WERI-Rb-1 (cell line): ENCODE measurements around the gene TMEM92.
"Not testable (repeated sequence)": the region's sequence is repeated elsewhere in the genome, so short reads cannot be mapped to it uniquely, and the experiment has no call there.

Experiments used
- DNase-seq: peaks from one replicate; pipeline ENCODE4 v3.0.0-alpha.2; 2020
- H3K27ac ChIP-seq: fragments of 250-450 bp; sonication (Bioruptor Pico); 2 replicates; pipeline ENCODE4 v1.5.1; 2020; ENCODE audit warnings: mild to moderate bottlenecking, moderate library complexity
- H3K27me3 ChIP-seq: fragments of 250-450 bp; sonication (Bioruptor Pico); 2 replicates; pipeline ENCODE4 v1.5.1; 2021; ENCODE audit warnings: mild to moderate bottlenecking, low read depth, moderate library complexity; ENCODE audit not compliant: insufficient read depth, severe bottlenecking
- H3K36me3 ChIP-seq: fragments of 250-450 bp; sonication (Bioruptor Pico); 2 replicates; pipeline ENCODE4 v1.5.1; 2020; ENCODE audit warnings: mild to moderate bottlenecking, moderate library complexity
- H3K4me3 ChIP-seq: 2 replicates; pipeline ENCODE4 v1.5.1; 2011; ENCODE audit warnings: low read depth, mild to moderate bottlenecking, control low read depth, low read length
- H3K9me3 ChIP-seq: fragments of 250-450 bp; sonication (Bioruptor Pico); 2 replicates; pipeline ENCODE4 v1.5.1; 2021; ENCODE audit warnings: mild to moderate bottlenecking, moderate library complexity; ENCODE audit not compliant: severe bottlenecking
- TF ChIP-seq, protein P1 (sequence below): IDR thresholded peaks from 2 replicates; pipeline ENCODE4 v1.5.1; 2011; ENCODE audit warnings: low read depth, mild to moderate bottlenecking, control low read depth, inconsistent platforms, low read length

Gene TMEM92

DNA sequence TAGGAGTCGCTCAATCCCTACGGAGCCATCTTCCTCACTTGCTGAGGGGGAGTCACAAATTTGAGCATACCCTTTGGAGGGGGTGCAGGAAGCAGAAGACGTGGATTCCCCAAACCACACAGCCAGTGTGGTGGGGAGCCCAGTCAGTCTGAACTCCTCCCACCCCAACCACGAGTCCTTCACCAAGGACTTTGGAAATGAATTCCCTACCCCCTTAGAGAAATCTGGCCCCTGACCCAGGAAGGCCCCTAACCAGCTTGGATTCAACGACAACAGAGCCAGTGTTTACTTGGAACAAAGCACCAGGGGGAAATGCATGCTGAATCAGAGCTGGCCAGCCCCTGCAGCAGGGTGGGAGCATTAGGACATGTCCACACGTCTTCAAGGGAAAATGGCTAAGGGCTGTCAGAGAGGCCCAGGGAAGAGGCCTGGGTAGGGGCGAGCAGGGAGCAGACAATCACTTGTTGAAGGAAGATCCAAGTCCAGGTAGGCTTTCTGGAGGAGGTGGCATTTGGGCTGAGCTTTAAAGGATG is 5.5 kb upstream of the TMEM92 start:
- Histone ChIP-seq H3K9me3 (no peaks in the 10 kb centered on the region), H3K4me3 (no peak overlapping the region), H3K27me3 (no peaks in the 10 kb centered on the region), H3K36me3 (no peaks in the 10 kb centered on the region), H3K27ac (no peak overlapping the region)
- TF ChIP-seq, protein P1, sequence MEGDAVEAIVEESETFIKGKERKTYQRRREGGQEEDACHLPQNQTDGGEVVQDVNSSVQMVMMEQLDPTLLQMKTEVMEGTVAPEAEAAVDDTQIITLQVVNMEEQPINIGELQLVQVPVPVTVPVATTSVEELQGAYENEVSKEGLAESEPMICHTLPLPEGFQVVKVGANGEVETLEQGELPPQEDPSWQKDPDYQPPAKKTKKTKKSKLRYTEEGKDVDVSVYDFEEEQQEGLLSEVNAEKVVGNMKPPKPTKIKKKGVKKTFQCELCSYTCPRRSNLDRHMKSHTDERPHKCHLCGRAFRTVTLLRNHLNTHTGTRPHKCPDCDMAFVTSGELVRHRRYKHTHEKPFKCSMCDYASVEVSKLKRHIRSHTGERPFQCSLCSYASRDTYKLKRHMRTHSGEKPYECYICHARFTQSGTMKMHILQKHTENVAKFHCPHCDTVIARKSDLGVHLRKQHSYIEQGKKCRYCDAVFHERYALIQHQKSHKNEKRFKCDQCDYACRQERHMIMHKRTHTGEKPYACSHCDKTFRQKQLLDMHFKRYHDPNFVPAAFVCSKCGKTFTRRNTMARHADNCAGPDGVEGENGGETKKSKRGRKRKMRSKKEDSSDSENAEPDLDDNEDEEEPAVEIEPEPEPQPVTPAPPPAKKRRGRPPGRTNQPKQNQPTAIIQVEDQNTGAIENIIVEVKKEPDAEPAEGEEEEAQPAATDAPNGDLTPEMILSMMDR = no peak
- no peak for DNase-seq

DNA sequence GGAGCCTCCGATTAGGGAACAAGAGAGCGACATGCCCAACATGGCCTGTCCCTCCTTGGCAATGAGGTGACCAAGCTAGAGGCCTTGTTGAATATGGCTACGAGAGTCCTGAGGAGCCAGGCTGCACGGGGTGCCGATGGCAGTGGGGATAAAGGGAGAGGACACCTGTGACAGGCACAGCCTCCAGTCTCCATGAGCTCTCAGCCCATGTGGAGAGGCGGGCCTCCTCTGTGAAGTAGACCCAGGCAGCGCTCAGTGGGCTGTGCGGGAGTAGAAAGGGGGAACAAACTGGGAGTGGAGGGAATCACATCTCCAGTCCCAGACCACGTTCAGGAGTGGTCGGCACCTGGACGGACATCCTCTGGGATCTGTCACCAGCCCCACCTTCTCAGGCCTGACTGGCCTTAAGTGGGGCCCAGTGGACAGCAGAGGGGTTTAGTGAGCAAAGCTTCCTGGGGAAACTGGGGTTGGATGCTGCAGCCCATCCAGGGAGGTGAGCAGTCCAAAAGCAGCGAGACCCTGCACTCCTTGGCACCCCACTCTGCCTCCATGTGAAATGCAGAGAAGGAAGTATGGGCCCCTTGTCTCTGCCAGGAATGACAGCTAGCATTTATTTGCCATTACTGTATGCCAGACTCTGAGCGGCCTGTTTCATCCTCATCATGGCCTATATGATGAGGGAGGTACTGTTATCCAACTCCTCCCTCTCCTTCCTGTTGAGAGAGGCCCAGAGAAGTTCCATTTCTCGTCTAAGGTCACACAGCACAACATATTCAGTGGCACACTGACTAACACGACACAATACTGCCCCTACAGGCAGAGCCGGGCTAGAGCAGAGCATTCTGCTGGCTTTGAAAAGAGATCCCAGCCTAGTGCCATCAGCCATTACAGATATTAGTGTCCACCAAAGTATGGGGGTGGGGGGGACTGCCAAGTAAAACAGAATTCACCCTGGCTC is 4.5 kb upstream of the TMEM92 start:
- H3K4me3 ChIP-seq = no peak overlapping the region
- peak; percentile 83 for DNase-seq
- H3K36me3 ChIP-seq = no peaks in the 10 kb centered on the region
- H3K27ac ChIP-seq = no peak overlapping the region
- TF ChIP-seq, protein P1 = peak; percentile 89
- no peaks in the 10 kb centered on the region for H3K27me3 ChIP-seq
- no peaks in the 10 kb centered on the region for H3K9me3 ChIP-seq

DNA sequence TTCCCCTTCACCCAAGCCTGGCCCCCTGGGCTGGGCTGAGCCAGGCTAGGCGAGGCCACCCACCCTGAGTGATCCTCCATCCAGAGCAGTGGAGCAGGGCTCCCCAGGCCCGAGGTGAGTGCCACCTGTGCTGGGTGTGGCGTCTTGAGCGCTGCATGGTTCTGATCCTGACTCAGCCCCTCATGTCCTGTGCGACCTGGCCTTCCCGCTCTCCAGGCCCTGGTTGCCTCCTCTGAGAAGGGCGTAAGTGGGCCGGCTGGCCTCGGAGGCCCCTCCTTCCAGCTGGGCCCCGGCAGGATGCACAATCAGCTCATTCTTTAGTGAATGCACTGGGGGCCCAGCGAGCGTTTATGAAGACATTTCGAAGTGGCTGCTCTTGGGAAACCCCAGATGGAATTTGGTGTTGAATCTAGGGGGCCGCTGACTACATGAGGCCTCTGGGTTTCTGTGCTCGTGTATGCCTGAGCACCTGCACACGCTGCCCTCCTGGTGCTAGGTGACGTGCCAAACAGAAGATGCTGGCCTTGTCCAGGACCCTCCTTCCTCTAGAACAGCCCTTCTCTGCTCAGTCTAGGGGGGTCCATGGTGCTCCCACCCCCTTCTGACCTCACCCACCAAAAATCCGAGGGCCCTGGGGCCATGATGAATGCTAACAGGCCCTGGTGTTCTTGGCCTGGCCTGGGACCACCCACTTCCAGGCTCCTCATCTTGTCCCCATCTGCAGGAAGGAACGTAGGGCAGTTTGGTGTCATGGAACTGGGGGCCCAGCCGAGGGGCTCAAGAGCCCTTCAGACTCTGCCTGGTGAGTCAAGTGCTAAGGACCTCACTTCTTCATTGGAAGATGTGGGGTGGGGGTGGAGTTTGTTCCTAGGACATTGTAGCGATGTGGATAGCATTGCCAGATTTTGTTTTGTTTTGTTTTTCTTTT is 3.6 kb upstream of the TMEM92 start:
- Histone ChIP-seq H3K9me3 (no peaks in the 10 kb centered on the region), H3K36me3 (no peaks in the 10 kb centered on the region), H3K4me3 (no peak overlapping the region), H3K27me3 (no peaks in the 10 kb centered on the region), H3K27ac (no peak overlapping the region)
- TF ChIP-seq, protein P1 = no peak
- no peak for DNase-seq

DNA sequence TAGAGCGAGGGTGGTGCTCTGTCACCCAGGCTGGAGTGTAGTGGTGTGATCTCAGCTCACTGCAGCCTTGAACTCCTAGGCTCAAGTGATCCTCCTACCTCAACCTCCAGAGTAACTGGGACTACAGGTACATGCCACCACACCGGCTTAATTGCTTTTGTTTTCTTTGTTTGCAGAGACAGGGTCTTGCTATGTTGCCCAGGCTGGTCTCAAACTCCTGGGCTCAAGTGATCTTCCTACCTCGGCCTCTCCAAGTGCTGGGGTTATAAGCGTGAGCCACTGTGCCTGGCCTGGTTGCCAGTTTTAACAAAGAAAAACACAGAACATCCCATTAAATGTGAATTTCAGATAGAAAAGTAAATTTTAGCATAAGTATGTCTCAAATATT is 2.9 kb upstream of the TMEM92 start:
- not testable (repeated sequence) for DNase-seq, H3K27ac ChIP-seq, H3K36me3 ChIP-seq, H3K27me3 ChIP-seq, H3K9me3 ChIP-seq, H3K4me3 ChIP-seq

DNA sequence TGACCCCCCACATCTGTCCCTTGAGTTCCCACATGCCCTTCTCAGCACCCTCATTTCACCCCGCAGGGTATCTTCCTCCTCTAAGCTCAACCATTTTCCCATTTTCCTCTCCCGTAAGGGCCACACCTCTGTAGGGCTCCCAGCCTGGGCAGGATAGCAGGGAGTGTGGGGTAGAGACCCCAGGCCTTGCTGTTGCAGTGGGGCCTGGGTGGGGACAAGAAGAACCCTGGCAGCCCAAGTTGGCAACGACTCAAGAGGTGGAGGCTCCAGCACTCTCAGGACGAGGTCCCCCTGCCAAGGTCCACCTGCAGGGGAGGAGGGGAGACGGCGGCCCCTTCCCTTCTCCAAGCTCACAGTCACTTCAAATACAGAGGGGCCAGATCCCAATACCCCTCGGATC is 2.0 kb upstream of the TMEM92 start:
- Histone ChIP-seq H3K27me3 (no peaks in the 10 kb centered on the region), H3K27ac (no peak overlapping the region), H3K4me3 (peak overlapping the region; percentile 55), H3K36me3 (no peaks in the 10 kb centered on the region), H3K9me3 (no peaks in the 10 kb centered on the region)
- TF ChIP-seq, protein P1 = no peak
- no peak for DNase-seq
